ENCODE results near the gene IFT81.

Gene IFT81

DNA sequence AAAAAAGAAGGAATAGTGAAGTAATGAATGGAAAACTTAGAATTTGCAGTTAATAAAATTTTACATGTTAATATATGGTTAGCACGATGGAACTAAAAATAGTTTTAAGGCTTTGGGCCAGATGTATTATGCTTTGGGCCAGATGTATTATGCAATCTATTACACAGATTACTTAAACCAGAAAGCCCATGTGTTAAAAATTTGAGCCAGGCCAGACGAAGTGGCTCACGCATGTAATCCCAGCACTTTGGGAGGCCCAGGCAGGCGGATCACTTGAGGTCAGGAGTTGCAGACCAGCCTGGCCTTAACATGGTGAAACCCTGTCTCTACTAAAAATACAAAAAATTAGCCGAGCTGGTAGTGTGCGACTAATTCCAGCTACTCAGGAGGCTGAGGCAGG, 17.2 kb downstream of the IFT81 start:
- TF ChIP-seq, protein P1, sequence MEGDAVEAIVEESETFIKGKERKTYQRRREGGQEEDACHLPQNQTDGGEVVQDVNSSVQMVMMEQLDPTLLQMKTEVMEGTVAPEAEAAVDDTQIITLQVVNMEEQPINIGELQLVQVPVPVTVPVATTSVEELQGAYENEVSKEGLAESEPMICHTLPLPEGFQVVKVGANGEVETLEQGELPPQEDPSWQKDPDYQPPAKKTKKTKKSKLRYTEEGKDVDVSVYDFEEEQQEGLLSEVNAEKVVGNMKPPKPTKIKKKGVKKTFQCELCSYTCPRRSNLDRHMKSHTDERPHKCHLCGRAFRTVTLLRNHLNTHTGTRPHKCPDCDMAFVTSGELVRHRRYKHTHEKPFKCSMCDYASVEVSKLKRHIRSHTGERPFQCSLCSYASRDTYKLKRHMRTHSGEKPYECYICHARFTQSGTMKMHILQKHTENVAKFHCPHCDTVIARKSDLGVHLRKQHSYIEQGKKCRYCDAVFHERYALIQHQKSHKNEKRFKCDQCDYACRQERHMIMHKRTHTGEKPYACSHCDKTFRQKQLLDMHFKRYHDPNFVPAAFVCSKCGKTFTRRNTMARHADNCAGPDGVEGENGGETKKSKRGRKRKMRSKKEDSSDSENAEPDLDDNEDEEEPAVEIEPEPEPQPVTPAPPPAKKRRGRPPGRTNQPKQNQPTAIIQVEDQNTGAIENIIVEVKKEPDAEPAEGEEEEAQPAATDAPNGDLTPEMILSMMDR (IDR thresholded peaks at IDR 0.05; ENCODE audit: borderline replicate concordance, insufficient read depth, low read depth, low read length): no peak
- H3K4me3 ChIP-seq (ENCODE audit: low read depth, low read length): no peak overlapping the region

DNA sequence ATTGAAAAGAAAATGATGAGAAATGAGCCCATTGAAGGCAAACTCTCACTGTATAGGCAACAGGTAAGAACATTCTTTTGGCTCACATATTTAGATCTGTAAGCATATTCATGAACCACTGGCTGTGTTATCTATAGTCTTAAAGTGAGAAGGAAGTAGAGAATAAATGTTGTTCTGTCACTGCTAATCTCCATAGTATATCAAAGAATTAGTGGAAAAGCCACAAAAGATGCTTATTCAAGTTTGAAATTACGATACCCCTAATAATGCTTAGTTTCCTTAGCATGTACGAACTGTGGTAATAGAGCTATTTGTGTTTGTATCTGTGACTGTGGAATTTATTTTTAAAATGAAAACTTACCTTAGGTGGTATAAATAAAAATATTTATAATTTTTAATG, 22.8 kb downstream of the IFT81 start:
- TF ChIP-seq, protein P1 (IDR thresholded peaks at IDR 0.05; ENCODE audit: borderline replicate concordance, insufficient read depth, low read depth, low read length): no peak
- no peak overlapping the region for H3K4me3 ChIP-seq (ENCODE audit: low read depth, low read length)

DNA sequence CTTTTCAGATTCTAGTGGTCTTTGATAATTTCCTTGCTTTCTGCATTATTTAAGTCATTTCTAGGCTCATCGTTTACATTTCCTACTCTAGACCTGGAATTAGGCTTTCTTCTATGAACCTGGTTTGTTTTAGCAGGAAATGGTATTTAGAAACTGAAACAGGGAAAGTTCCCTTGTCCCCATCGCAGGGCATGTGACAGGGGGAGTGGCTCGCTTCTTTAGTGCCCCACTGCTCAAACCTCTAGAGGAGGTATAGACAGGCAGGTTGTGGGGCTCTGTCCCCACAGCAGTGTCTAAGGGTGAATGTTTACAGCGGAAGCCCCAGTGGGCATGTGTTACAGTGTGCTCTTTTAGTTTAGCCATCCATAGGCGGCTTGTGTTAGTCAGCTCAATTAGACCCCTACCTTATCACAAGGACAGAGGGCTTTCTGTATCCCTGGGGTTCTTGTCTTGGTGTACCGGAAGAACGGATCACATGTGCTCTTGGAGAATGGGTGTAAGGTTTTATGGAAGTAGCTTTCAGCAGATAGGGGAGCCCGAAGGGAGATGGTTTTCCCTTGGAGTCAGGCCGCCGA, 25.0 kb downstream of the IFT81 start:
- no peak overlapping the region for H3K4me3 ChIP-seq (ENCODE audit: low read depth, low read length)
- TF ChIP-seq, protein P1 (IDR thresholded peaks at IDR 0.05; ENCODE audit: borderline replicate concordance, insufficient read depth, low read depth, low read length): no peak

DNA sequence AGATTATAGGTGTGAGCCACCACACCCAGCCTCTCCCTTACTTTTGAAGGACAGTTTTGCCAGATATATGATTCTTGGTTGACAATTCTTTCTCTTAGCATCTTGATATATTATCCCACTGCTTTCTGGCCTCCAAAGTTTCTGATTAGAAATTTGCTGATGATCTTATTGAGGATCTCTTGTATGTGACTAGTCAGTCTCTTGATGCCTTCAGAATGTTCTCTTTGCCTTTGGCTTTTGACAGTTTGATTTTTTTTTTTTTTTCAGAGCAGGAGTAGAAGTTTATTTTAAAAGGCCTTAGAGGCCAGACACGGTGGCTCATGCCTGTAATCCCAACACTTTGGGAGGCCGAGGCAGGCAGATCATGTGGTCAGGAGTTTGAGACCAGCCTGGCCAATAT, 32.6 kb downstream of the IFT81 start:
- TF ChIP-seq, protein P1 (IDR thresholded peaks at IDR 0.05; ENCODE audit: borderline replicate concordance, insufficient read depth, low read depth, low read length): no peak
- no peak overlapping the region for H3K4me3 ChIP-seq (ENCODE audit: low read depth, low read length)

DNA sequence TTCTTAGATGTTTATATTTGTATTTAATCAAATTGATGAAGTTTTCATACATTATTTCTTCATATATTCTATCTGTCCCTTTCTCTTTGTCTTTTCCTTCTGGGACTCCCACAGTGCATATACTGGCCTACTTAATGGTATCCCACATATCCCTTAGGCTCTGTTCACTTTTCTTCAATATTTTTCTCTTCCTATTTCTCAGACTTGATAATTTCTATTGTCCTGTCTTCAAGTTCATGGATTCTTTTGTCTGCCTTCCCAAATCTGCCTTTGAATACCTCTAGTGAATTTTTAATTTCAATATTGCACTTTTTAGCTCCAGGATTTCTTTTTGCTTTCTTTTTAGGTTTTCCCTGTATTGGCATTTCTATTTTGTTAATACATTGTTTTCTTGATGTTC, 33.4 kb downstream of the IFT81 start:
- TF ChIP-seq, protein P1 (IDR thresholded peaks at IDR 0.05; ENCODE audit: borderline replicate concordance, insufficient read depth, low read depth, low read length): no peak
- no peak overlapping the region for H3K4me3 ChIP-seq (ENCODE audit: low read depth, low read length)

DNA sequence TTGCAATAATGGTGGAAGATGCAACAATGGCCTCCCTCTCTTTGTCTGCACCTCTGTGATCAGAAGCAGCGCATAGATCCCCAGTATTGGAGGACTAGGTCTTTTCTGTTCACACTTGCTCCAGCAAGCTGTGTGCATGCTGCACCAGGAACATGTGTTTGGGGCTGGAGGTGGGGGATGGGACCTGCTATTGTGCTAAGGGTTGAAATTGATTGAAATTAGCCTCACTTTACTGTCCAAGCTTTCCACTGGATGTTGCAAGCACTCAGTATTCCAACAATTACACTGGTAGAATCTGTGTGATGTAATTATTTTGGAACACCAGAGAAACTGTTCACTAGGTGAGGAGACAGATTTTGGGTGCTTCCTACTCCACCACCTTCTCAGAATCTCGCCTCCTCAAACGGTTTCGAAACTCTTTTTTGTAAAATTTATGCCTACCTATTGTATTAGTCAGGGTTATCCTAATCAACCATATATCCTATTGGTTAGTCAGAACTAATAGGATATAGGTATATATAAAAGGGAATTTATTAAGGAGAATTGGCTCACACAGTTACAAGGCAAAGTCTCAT, 35.6 kb downstream of the IFT81 start:
- TF ChIP-seq, protein P1 (IDR thresholded peaks at IDR 0.05; ENCODE audit: borderline replicate concordance, insufficient read depth, low read depth, low read length): no peak
- no peak overlapping the region for H3K4me3 ChIP-seq (ENCODE audit: low read depth, low read length)

DNA sequence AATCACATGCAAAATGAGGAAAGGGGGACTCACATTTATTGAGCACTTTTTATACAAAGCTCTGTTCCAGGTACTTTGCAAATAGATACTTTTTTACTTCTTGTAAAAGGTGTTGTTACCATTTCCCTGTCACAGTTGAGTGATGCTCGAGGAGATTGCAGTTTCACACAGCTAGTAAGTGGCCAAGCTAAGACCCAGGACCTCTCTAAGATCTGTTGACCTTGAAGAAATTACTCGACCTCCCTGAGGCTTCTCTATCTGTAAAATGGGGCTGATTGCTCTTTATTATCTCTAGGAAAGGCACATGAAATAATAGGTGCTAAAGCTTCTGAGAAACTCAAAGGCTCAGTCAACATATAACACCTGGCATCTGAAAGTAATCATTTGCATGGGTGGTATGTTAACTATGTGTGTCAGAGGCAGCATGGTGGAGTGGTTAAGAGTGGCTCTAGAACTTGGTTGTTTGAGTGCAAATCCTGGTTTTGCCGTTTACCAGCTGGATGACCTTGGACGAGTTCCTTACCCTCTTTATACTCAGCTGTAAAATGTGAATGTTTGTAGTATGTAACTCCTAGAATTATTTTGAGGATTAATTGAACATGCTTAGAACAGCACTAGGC, 41.5 kb downstream of the IFT81 start:
- TF ChIP-seq, protein P1 (IDR thresholded peaks at IDR 0.05; ENCODE audit: borderline replicate concordance, insufficient read depth, low read depth, low read length): no peak
- no peak overlapping the region for H3K4me3 ChIP-seq (ENCODE audit: low read depth, low read length)
